Measurements from ENCODE around the gene PLA2G4B.

The PLA2G4B gene

DNA sequence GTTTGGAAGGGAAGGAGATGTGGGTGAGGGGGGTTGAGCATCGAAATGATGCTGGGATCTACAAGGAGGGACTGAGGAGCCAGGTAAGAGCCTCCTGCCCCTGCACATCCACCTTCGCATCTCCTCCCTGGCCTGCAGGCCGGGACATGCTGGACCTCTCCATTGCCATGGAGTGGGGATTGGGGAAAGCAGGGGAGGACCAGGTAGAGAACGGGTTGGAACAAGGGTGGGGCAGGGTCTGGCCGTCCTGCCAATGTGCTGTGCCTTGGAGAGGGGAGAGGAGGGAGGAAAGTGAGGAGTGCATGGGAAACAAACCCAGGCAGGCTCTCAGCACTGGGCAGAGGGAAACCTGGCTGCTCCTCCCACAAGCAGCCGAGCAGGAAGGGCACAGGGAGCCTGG lies 10.6 kb downstream of the PLA2G4B start:
- H3K9ac ChIP-seq (ENCODE audit: low read length): no peak overlapping the region
- no peaks in the 10 kb centered on the region for H3K9me3 ChIP-seq (ENCODE audit: insufficient read depth, low read length)
- H3K27me3 ChIP-seq (ENCODE audit: low read depth, low read length): no peaks in the 10 kb centered on the region
- H4K20me1 ChIP-seq (ENCODE audit: insufficient read depth, low read length): no peaks in the 10 kb centered on the region
- no peaks in the 10 kb centered on the region for H3K36me3 ChIP-seq (replicated peaks; ENCODE audit: low read depth, low read length)
- TF ChIP-seq, protein P1, sequence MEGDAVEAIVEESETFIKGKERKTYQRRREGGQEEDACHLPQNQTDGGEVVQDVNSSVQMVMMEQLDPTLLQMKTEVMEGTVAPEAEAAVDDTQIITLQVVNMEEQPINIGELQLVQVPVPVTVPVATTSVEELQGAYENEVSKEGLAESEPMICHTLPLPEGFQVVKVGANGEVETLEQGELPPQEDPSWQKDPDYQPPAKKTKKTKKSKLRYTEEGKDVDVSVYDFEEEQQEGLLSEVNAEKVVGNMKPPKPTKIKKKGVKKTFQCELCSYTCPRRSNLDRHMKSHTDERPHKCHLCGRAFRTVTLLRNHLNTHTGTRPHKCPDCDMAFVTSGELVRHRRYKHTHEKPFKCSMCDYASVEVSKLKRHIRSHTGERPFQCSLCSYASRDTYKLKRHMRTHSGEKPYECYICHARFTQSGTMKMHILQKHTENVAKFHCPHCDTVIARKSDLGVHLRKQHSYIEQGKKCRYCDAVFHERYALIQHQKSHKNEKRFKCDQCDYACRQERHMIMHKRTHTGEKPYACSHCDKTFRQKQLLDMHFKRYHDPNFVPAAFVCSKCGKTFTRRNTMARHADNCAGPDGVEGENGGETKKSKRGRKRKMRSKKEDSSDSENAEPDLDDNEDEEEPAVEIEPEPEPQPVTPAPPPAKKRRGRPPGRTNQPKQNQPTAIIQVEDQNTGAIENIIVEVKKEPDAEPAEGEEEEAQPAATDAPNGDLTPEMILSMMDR (IDR thresholded peaks at IDR 0.05; ENCODE audit: low read depth, low read length): no peak
- TF ChIP-seq EZH2phosphoT487 (IDR thresholded peaks at IDR 0.05; ENCODE audit: low read depth): no peak
- no peak overlapping the region for H2AFZ ChIP-seq (ENCODE audit: low read depth, low read length)
- no peak overlapping the region for H3K27ac ChIP-seq (ENCODE audit: low read length)
- H3K4me3 ChIP-seq (ENCODE audit: low read length): no peak overlapping the region
- no peak overlapping the region for H3K4me2 ChIP-seq (ENCODE audit: low read length)
- H3K4me1 ChIP-seq (ENCODE audit: low read length): no peaks in the 10 kb centered on the region
- no peaks in the 10 kb centered on the region for H3K79me2 ChIP-seq (ENCODE audit: low read length)

- TF ChIP-seq, protein P1 (IDR thresholded peaks at IDR 0.05; ENCODE audit: low read depth, low read length): no peak
- no peak for TF ChIP-seq EZH2phosphoT487 (IDR thresholded peaks at IDR 0.05; ENCODE audit: low read depth)
These were observed 11.2 kb downstream of the PLA2G4B start for GRCh38 chr15:41849861-41850260.

DNA sequence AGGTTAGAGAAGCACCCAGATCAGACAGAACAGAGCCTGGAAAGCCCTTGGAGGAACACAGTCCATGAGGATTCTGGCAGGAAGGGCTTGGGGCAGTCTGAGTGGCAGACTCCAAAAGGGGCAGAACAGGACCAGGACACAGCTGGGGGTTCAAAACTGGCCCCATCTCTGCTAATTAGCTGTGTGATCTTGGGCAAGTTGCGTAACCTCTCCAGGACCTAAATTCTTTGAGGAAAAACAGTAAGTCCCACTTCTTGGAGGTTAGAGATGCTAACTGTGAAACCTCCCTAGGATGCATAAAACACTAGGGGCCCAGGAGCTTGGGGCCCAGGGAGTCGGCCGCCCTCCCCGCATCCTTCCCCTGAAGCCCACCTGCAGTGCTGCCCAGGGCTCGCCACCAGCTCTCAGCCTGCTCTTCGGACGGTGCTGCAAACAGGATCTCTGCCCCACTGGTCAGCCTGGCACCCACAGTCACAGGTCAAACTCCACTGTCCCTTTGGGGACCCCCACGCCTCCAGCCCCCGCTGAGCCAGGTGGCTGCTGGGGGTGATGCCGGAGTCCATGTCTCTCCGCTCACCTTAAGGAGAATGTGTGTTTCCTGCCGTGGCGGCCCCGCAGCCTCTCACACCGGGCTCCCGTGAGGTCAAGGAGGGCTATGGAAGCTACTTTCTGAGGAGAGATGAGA lies 12.0 kb downstream of the PLA2G4B start:
- no peak overlapping the region for H3K4me2 ChIP-seq (ENCODE audit: low read length)
- H3K36me3 ChIP-seq (replicated peaks; ENCODE audit: low read depth, low read length): no peaks in the 10 kb centered on the region
- H3K79me2 ChIP-seq (ENCODE audit: low read length): no peaks in the 10 kb centered on the region
- H2AFZ ChIP-seq (ENCODE audit: low read depth, low read length): no peak overlapping the region
- no peaks in the 10 kb centered on the region for H3K9me3 ChIP-seq (ENCODE audit: insufficient read depth, low read length)
- no peaks in the 10 kb centered on the region for H3K27me3 ChIP-seq (ENCODE audit: low read depth, low read length)
- H4K20me1 ChIP-seq (ENCODE audit: insufficient read depth, low read length): no peaks in the 10 kb centered on the region
- H3K4me3 ChIP-seq (ENCODE audit: low read length): no peak overlapping the region
- no peak overlapping the region for H3K27ac ChIP-seq (ENCODE audit: low read length)
- H3K4me1 ChIP-seq (ENCODE audit: low read length): no peaks in the 10 kb centered on the region
- TF ChIP-seq EZH2phosphoT487 (IDR thresholded peaks at IDR 0.05; ENCODE audit: low read depth): no peak
- TF ChIP-seq, protein P1 (IDR thresholded peaks at IDR 0.05; ENCODE audit: low read depth, low read length): no peak
- H3K9ac ChIP-seq (ENCODE audit: low read length): no peak overlapping the region

More at GRCh38 chr15:41849861-41850260, 11.2 kb downstream of the PLA2G4B start:
- no peaks in the 10 kb centered on the region for H3K9me3 ChIP-seq (ENCODE audit: insufficient read depth, low read length)
- no peak overlapping the region for H2AFZ ChIP-seq (ENCODE audit: low read depth, low read length)
- no peaks in the 10 kb centered on the region for H3K36me3 ChIP-seq (replicated peaks; ENCODE audit: low read depth, low read length)
- no peaks in the 10 kb centered on the region for H3K79me2 ChIP-seq (ENCODE audit: low read length)
- H3K4me2 ChIP-seq (ENCODE audit: low read length): no peak overlapping the region
- H3K27me3 ChIP-seq (ENCODE audit: low read depth, low read length): no peaks in the 10 kb centered on the region
- no peaks in the 10 kb centered on the region for H3K4me1 ChIP-seq (ENCODE audit: low read length)
- no peak overlapping the region for H3K4me3 ChIP-seq (ENCODE audit: low read length)
- no peak overlapping the region for H3K27ac ChIP-seq (ENCODE audit: low read length)
- H3K9ac ChIP-seq (ENCODE audit: low read length): no peak overlapping the region
- no peaks in the 10 kb centered on the region for H4K20me1 ChIP-seq (ENCODE audit: insufficient read depth, low read length)

DNA sequence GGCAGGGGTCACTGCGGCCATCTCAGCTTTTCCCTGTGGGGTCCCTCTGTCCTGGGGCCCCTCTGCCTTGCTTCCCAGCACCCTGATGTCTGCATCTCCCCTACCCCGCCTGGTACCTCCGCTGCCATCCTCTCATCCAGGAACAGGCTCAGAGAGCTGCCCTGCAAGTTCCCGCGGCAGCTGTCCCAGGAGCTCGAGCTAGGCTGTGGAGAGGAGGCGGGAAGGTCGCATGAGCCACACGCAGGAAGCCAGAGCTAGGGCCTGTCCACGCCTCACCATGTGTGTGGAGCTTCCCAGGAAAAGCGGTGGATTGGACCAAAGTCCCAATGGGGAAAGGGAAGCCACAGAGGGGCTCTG lies 12.5 kb downstream of the PLA2G4B start:
- Histone ChIP-seq H4K20me1 (ENCODE audit: insufficient read depth, low read length) (no peaks in the 10 kb centered on the region), H3K4me2 (ENCODE audit: low read length) (no peak overlapping the region), H3K79me2 (ENCODE audit: low read length) (no peaks in the 10 kb centered on the region), H2AFZ (ENCODE audit: low read depth, low read length) (no peak overlapping the region), H3K27ac (ENCODE audit: low read length) (no peak overlapping the region), H3K4me1 (ENCODE audit: low read length) (no peaks in the 10 kb centered on the region), H3K27me3 (ENCODE audit: low read depth, low read length) (no peaks in the 10 kb centered on the region), H3K36me3 (replicated peaks; ENCODE audit: low read depth, low read length) (no peaks in the 10 kb centered on the region), H3K9me3 (ENCODE audit: insufficient read depth, low read length) (no peaks in the 10 kb centered on the region), H3K9ac (ENCODE audit: low read length) (no peak overlapping the region), H3K4me3 (ENCODE audit: low read length) (no peak overlapping the region)
- no peak for TF ChIP-seq EZH2phosphoT487 (IDR thresholded peaks at IDR 0.05; ENCODE audit: low read depth)
- TF ChIP-seq, protein P1 (IDR thresholded peaks at IDR 0.05; ENCODE audit: low read depth, low read length): no peak
